Spleen (tissue), 11 donors: ENCODE measurements around the gene SIM2. TPM values are rescaled to one million over a fixed set of nuclear protein-coding genes. Genes with fewer than 3 reads are reported as not detected.

ENCODE experiments used
- DNase-seq: peaks from one replicate; pipeline ENCODE4 v3.0.0-alpha.2; 2020
- H3K27ac ChIP-seq, 8 donors: fragments of 200-600 bp; sonication (generic) in 7 of 8; 1 replicate in 4 of 8; 2 replicates in 4 of 8; pipeline versions ENCODE4 v1.5.0 to v1.8.0; 2016 to 2021; ENCODE audit warnings: inconsistent platforms in 4 of 8, mild to moderate bottlenecking in 4 of 8, moderate library complexity in 1 of 8
- H3K27me3 ChIP-seq, 7 donors: fragments of 200-600 bp; sonication (generic) in 6 of 7; replicated peaks in 1 of 7; 1 replicate in 4 of 7; 2 replicates in 3 of 7; pipeline versions ENCODE4 v1.5.0 to v1.8.0; 2016 to 2021; ENCODE audit warnings: inconsistent platforms in 3 of 7, mild to moderate bottlenecking in 1 of 7
- H3K36me3 ChIP-seq, 6 donors: fragments of 200-600 bp; sonication (generic) in 5 of 6; 1 replicate in 4 of 6; 2 replicates in 2 of 6; pipeline versions ENCODE4 v1.5.0 to v1.8.0; 2016 to 2021; ENCODE audit warnings: inconsistent platforms in 2 of 6
- H3K4me1 ChIP-seq, 6 donors: fragments of 200-600 bp; sonication (generic) in 5 of 6; 1 replicate in 3 of 6; 2 replicates in 3 of 6; pipeline versions ENCODE4 v1.5.0 to v1.8.0; 2016 to 2021; ENCODE audit warnings: inconsistent platforms in 3 of 6
- H3K4me3 ChIP-seq, 8 donors: fragments of 200-600 bp; sonication (generic) in 7 of 8; 1 replicate in 4 of 8; 2 replicates in 4 of 8; pipeline versions ENCODE4 v1.5.0 to v1.8.0; 2016 to 2021; ENCODE audit warnings: inconsistent platforms in 4 of 8, mild to moderate bottlenecking in 4 of 8, moderate library complexity in 2 of 8
- H3K9me3 ChIP-seq, 8 donors: fragments of 200-600 bp; sonication (generic) in 7 of 8; 1 replicate in 4 of 8; 2 replicates in 4 of 8; pipeline versions ENCODE4 v1.5.0 to v1.8.0; 2016 to 2021; ENCODE audit warnings: inconsistent platforms in 4 of 8
- POLR2A ChIP-seq, 3 donors: fragments of 450-650 bp; IDR thresholded peaks; one replicate each; pipeline ENCODE4 v1.5.1; 2017; ENCODE audit warnings: antibody characterized with exemption in 3 of 3, mild to moderate bottlenecking in 1 of 3
- POLR2AphosphoS5 ChIP-seq, 3 donors: sonication (generic); formaldehyde crosslinking; IDR thresholded peaks; one replicate each; pipeline ENCODE4 v1.5.1; 2017; ENCODE audit warnings: antibody characterized with exemption in 3 of 3
- WGBS, 5 donors: extraction: QIAGEN DNeasy Blood & Tissue Kit in 3 of 5; methylation state at CpG; one replicate each; pipeline versions ENCODE4 v1.1.5 to v1.1.7; 2013 to 2018; 5-methylcytosine and 5-hydroxymethylcytosine counted together
- intact Hi-C: fragments of 100-400 bp; cut with DNase I; formaldehyde crosslinking; loops from one replicate; pipeline ENCODE4 v1.15.0; 2023; ENCODE audit warnings: low total_unique reads
- polyA plus RNA-seq, 3 donors: library from polyadenylated mRNA; stranded (reverse); fragments of 200-250 nt; gene quantifications; one replicate each; pipeline ENCODE4 v1.2.1, GENCODE V29; 2013
- total RNA-seq, 7 donors: library from RNA; depleted of rRNA in 3 of 7; stranded (reverse); fragments of >200 nt in 3 of 7; fragmentation: NEBNext Ultra II Directional in 4 of 7; extraction: Animal tissue kit (Norgen Biotek cat#: 25700) in 4 of 7; gene quantifications; one replicate each; pipeline versions ENCODE4 v1.1.0 to v1.2.1, GENCODE V29; 2016 to 2021
- TF ChIP-seq, protein P1 (sequence below), 11 experiments: fragments of 200-600 bp in 7 of 11; fragments of 450-650 bp in 4 of 11; sonication (generic) in 4 of 11; IDR thresholded peaks in 8 of 11; conservative IDR thresholded peaks in 3 of 11; 1 replicate in 7 of 11; 2 replicates in 4 of 11; pipeline versions ENCODE4 v1.4.0 to v1.8.0; 2016 to 2021; ENCODE audit warnings: antibody characterized with exemption in 11 of 11, inconsistent platforms in 4 of 11, mild to moderate bottlenecking in 1 of 11
- donor health status: healthy with polysubstance abuse.
- donor health status: DM: no; HTN: no; CAD: no; lungs with moderate emphysema.
- donor health status: DM: no; HTN: no; CAD: no.
- donor health status: Bipolar disorder and iron deficiency.
- donor health status: healthy.
- donor health status: DM: no; HTN: no; CAD: no.
- donor health status: DM: yes; HTN: yes; CAD: no.

Gene SIM2
- total and polyA plus RNA-seq, 10 donors: not detected

DNA sequence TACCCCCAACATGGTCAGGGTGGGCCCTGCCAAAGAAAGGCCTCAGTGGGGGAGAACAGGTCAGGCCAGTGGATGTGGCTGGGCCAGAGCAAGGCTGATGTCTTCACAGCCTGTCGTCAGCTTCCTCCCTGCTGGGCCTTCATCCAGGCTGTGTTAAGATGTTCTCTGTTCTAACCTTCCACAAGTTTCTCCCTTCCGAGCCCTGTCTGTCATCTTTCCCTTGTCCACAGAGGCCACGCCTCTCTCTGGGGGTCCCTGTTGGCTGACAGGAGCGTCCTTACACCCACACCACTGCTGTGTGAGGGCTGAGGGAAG is 36.2 kb downstream of the SIM2 start:
- intact Hi-C loops: no loop called here

DNA sequence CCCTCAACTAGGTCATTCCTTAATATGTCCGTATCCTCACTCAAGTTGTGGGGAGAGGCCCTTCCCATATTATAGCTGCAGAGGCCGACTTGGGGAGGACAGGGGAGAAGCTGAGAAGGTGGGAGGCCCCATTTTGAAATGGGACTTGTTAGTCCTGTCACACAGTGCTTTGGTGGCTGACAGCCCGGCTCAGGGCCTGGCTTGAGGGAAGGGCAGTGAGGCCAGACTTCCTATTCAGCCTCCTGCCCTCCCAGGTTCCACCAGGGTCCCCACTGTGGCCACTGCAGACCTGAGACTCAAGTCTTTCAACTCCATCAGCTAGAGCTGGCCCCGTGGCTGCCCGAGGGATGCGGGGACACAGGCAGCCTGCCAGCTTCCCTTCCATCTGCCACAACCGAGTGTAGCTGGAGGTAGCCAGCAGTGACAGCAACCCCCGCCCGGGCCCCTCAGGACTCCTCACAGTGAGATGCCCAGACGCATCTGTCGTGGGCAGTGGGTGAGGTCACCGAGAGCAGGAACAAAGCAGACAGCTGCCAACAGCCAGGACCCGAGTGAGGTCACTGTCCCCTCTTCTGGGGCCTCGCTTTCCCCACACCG is 36.9 kb downstream of the SIM2 start:
- H3K9me3 ChIP-seq: peaks cover 0 to 8% (median 0%) of the 10 kb centered on the region in 8 donors
- H3K36me3 ChIP-seq: no peaks in the 10 kb centered on the region
- intact Hi-C loops: no loop called here
- WGBS, 5 donors: 65 to 87% (median 81%) methylated on average over 8 to 15 of the region's 15 CpGs
- DNase-seq: peak; percentile 65
- no peaks in the 10 kb centered on the region for H3K4me1 ChIP-seq
- no peak for TF ChIP-seq POLR2AphosphoS5 (IDR thresholded peaks at IDR 0.05)
- TF ChIP-seq, protein P1, sequence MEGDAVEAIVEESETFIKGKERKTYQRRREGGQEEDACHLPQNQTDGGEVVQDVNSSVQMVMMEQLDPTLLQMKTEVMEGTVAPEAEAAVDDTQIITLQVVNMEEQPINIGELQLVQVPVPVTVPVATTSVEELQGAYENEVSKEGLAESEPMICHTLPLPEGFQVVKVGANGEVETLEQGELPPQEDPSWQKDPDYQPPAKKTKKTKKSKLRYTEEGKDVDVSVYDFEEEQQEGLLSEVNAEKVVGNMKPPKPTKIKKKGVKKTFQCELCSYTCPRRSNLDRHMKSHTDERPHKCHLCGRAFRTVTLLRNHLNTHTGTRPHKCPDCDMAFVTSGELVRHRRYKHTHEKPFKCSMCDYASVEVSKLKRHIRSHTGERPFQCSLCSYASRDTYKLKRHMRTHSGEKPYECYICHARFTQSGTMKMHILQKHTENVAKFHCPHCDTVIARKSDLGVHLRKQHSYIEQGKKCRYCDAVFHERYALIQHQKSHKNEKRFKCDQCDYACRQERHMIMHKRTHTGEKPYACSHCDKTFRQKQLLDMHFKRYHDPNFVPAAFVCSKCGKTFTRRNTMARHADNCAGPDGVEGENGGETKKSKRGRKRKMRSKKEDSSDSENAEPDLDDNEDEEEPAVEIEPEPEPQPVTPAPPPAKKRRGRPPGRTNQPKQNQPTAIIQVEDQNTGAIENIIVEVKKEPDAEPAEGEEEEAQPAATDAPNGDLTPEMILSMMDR (IDR thresholded peaks at IDR 0.05 in 8 of 11, conservative IDR thresholded peaks at IDR 0.05 in 3 of 11): no peak
- no peak overlapping the region for H3K4me3 ChIP-seq
- no peak overlapping the region for H3K27ac ChIP-seq
- peaks cover 0 to 66% (median 0%) of the 10 kb centered on the region in 7 donors for H3K27me3 ChIP-seq

More for the DNA sequence above, 36.2 kb downstream of the SIM2 start:
- 62 to 94% (median 84%) methylated on average over 3 to 4 of the region's 4 CpGs for WGBS, 5 donors
- no peak overlapping the region for H3K27ac ChIP-seq
- no peaks in the 10 kb centered on the region for H3K36me3 ChIP-seq
- H3K27me3 ChIP-seq: peaks cover 0 to 73% (median 0%) of the 10 kb centered on the region in 7 donors
- TF ChIP-seq POLR2A (IDR thresholded peaks at IDR 0.05) (no peak), POLR2AphosphoS5 (IDR thresholded peaks at IDR 0.05) (no peak)
- no peaks in the 10 kb centered on the region for H3K4me1 ChIP-seq
- H3K4me3 ChIP-seq: no peak overlapping the region
- H3K9me3 ChIP-seq: peaks cover 0 to 8% (median 0%) of the 10 kb centered on the region in 8 donors
- DNase-seq: peak; percentile 51

DNA sequence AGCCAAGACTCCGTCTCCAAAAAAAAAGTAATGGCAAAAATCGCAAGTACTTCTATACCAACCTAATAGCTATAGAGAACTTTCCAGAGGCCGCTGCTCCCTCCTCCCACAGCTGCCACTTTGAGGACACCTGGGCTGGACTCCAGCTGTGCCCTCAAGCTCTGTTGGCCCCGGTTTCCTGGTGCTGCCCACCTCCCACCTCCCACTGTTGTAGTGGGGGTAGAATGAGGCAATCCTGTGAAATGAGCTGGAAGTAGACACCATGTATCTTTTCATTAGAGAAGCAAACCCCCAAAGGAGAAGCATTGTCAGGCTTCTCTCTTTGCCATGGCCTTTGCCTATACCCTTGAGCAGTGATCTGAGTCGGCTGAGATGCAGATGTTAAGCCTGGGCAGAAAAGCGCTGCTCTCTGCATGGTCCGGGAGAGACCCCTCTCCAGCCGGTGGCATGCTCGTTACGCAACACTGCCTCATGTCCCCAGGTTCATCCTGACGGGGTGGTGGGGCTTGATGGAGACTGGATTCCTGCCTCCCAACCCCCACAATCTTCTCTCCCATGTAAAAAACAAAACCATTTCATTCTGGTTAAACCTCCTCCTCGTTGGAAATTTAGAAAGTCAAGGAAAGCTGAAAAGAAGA is 39.7 kb downstream of the SIM2 start:
- TF ChIP-seq, protein P1 (IDR thresholded peaks at IDR 0.05 in 8 of 11, conservative IDR thresholded peaks at IDR 0.05 in 3 of 11): no peak
- no peak for TF ChIP-seq POLR2A (IDR thresholded peaks at IDR 0.05)
- no peak for TF ChIP-seq POLR2AphosphoS5 (IDR thresholded peaks at IDR 0.05)
- intact Hi-C loops: no loop called here
- WGBS, 5 donors: 68 to 77% (median 71%) methylated on average over 12 of the region's 12 CpGs
- Histone ChIP-seq H3K4me1 (no peaks in the 10 kb centered on the region), H3K27ac (no peak overlapping the region), H3K27me3 (peaks cover 0 to 55% (median 0%) of the 10 kb centered on the region in 7 donors), H3K4me3 (no peak overlapping the region), H3K9me3 (peaks cover 0 to 8% (median 0%) of the 10 kb centered on the region in 8 donors), H3K36me3 (no peaks in the 10 kb centered on the region)
- DNase-seq: peak; percentile 32

DNA sequence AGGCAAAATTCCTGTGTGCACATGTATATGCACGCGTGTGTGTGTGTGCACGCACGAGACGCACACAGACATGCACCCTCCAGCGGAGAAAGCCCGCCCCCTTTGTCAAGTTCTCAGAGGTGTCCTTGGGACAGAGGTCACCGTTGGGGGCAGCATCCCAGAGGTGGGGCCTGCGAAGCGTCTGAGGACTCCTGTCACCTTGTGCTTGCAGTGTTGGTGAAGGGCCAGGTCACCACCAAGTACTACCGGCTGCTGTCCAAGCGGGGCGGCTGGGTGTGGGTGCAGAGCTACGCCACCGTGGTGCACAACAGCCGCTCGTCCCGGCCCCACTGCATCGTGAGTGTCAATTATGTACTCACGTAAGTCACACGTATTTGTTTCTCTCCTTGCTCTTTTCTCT is 42.6 kb downstream of the SIM2 start:
- Histone ChIP-seq H3K36me3 (no peaks in the 10 kb centered on the region), H3K4me3 (no peak overlapping the region), H3K9me3 (no peaks in the 10 kb centered on the region), H3K4me1 (peaks cover 0 to 10% (median 4%) of the 10 kb centered on the region in 6 donors), H3K27me3 (peaks cover 0 to 55% (median 3%) of the 10 kb centered on the region in 7 donors), H3K27ac (no peak overlapping the region)
- DNase-seq: peak; percentile 70
- intact Hi-C loops: no loop called here
- TF ChIP-seq, protein P1 (IDR thresholded peaks at IDR 0.05 in 8 of 11, conservative IDR thresholded peaks at IDR 0.05 in 3 of 11): no peak
- no peak for TF ChIP-seq POLR2AphosphoS5 (IDR thresholded peaks at IDR 0.05)
- no peak for TF ChIP-seq POLR2A (IDR thresholded peaks at IDR 0.05)
- WGBS, 5 donors: 89 to 96% (median 91%) methylated on average over 21 of the region's 21 CpGs
